Liver (tissue), 9 donors: ENCODE data around the gene RPL21. TPM values are rescaled to one million over a fixed set of nuclear protein-coding genes. Genes with fewer than 3 reads are reported as not detected.
"Not testable (repeated sequence)": the region's sequence is repeated elsewhere in the genome, so short reads cannot be mapped to it uniquely, and the experiment has no call there.

Source experiments
- DNase-seq: peaks from one replicate; pipeline ENCODE4 v3.0.0-alpha.2; 2017; ENCODE audit warnings: low spot score
- H3K27ac ChIP-seq, 2 donors: one replicate each; pipeline ENCODE4 v1.7.0; 2013; ENCODE audit warnings: inconsistent platforms in 2 of 2, low read length in 2 of 2, control low read depth in 1 of 2, low read depth in 1 of 2, mild to moderate bottlenecking in 1 of 2
- H3K27me3 ChIP-seq, 4 donors: one replicate each; pipeline versions ENCODE4 v1.6.1 to v1.7.0; 2013; ENCODE audit warnings: low read length in 3 of 4, inconsistent platforms in 1 of 4, mild to moderate bottlenecking in 1 of 4, moderate library complexity in 1 of 4; ENCODE audit not compliant: control insufficient read depth in 4 of 4, insufficient read depth in 4 of 4
- H3K36me3 ChIP-seq, 4 donors: one replicate each; pipeline versions ENCODE4 v1.6.1 to v1.7.0; 2013; ENCODE audit warnings: low read length in 3 of 4, mild to moderate bottlenecking in 3 of 4, low read depth in 1 of 4, moderate library complexity in 1 of 4; ENCODE audit not compliant: control insufficient read depth in 4 of 4, insufficient read depth in 3 of 4
- H3K4me1 ChIP-seq, 4 donors: one replicate each; pipeline versions ENCODE4 v1.6.1 to v1.7.0; 2013; ENCODE audit warnings: low read length in 3 of 4, mild to moderate bottlenecking in 3 of 4, moderate library complexity in 1 of 4; ENCODE audit not compliant: control insufficient read depth in 4 of 4, insufficient read depth in 4 of 4
- H3K4me3 ChIP-seq, 3 donors: one replicate each; pipeline versions ENCODE4 v1.6.1 to v1.7.0; 2013; ENCODE audit warnings: low read length in 3 of 3, control low read depth in 1 of 3, low read depth in 1 of 3, mild to moderate bottlenecking in 1 of 3
- H3K9ac ChIP-seq, 2 donors: one replicate each; pipeline ENCODE4 v1.7.0; 2013; ENCODE audit warnings: low read length in 2 of 2, mild to moderate bottlenecking in 2 of 2, moderate library complexity in 2 of 2, control low read depth in 1 of 2, low read depth in 1 of 2
- H3K9me3 ChIP-seq, 4 donors: one replicate each; pipeline versions ENCODE4 v1.6.1 to v1.7.0; 2013; ENCODE audit warnings: low read length in 3 of 4; ENCODE audit not compliant: control insufficient read depth in 4 of 4
- CTCF ChIP-seq: fragments of 150-350 bp; IDR thresholded peaks from 2 replicates; pipeline ENCODE4 v1.5.1; 2017; ENCODE audit warnings: improper control_type of control experiment, low read depth, low read length; ENCODE audit not compliant: missing input control
- FOXA1 ChIP-seq: IDR thresholded peaks from 2 replicates; pipeline ENCODE4 v1.6.1; 2016; ENCODE audit warnings: antibody characterized with exemption
- FOXA2 ChIP-seq: IDR thresholded peaks from 2 replicates; pipeline ENCODE4 v1.6.1; 2016; ENCODE audit warnings: antibody characterized with exemption
- GABPA ChIP-seq, 2 donors: IDR thresholded peaks in 1 of 2; conservative IDR thresholded peaks in 1 of 2; 2 replicates each; pipeline ENCODE4 v1.6.1; 2016; ENCODE audit warnings: antibody characterized with exemption in 2 of 2, mild to moderate bottlenecking in 1 of 2, moderate library complexity in 1 of 2
- HNF4A ChIP-seq, 2 donors: conservative IDR thresholded peaks; 2 replicates each; pipeline ENCODE4 v1.6.1; 2016; ENCODE audit warnings: antibody characterized with exemption in 2 of 2, mild to moderate bottlenecking in 2 of 2
- JUND ChIP-seq, 2 donors: IDR thresholded peaks; 2 replicates each; pipeline ENCODE4 v1.6.1; 2016; ENCODE audit warnings: antibody characterized with exemption in 2 of 2
- MAX ChIP-seq: IDR thresholded peaks from 2 replicates; pipeline ENCODE4 v1.6.1; 2016; ENCODE audit warnings: antibody characterized with exemption
- NR2F2 ChIP-seq: IDR thresholded peaks from 2 replicates; pipeline ENCODE4 v1.6.1; 2016; ENCODE audit warnings: antibody characterized with exemption
- REST ChIP-seq: IDR thresholded peaks from 2 replicates; pipeline ENCODE4 v1.6.1; 2016; ENCODE audit warnings: antibody characterized with exemption, mild to moderate bottlenecking
- SP1 ChIP-seq: IDR thresholded peaks from 2 replicates; pipeline ENCODE4 v1.6.1; 2018; ENCODE audit warnings: antibody characterized with exemption, mild to moderate bottlenecking
- TAF1 ChIP-seq: conservative IDR thresholded peaks from 2 replicates; pipeline ENCODE4 v1.6.1; 2016; ENCODE audit warnings: antibody characterized with exemption, mild to moderate bottlenecking
- WGBS: extraction: QIAGEN DNeasy Blood & Tissue Kit; methylation state at CpG from one replicate; pipeline ENCODE4 v1.1.7; 2013; 5-methylcytosine and 5-hydroxymethylcytosine counted together
- polyA plus RNA-seq, 2 donors: library from polyadenylated mRNA; stranded (reverse) in 1 of 2; unstranded in 1 of 2; fragments of 200-250 nt in 1 of 2; fragments of >200 nt in 1 of 2; fragmentation: Nextera tagmentation in 1 of 2; extraction: Ambion mirVana in 1 of 2; gene quantifications; one replicate each; pipeline versions ENCODE4 v1.2.1 to v1.2.3, GENCODE V29; 2013 to 2015
- total RNA-seq, 2 donors: library from RNA; depleted of rRNA; stranded (reverse); fragments of >200 nt; gene quantifications; one replicate each; pipeline ENCODE4 v1.2.3, GENCODE V29; 2014
- donor health status: healthy.
- donor health status: healthy.
- donor health status: healthy.
- donor health status: healthy.
- donor health status: healthy.

Gene RPL21
- total and polyA plus RNA-seq, 4 donors: 206 to 648 (median 442) TPM

- TF ChIP-seq FOXA2 (no peak), GABPA (IDR thresholded peaks at IDR 0.05 in 1 of 2, conservative IDR thresholded peaks at IDR 0.05 in 1 of 2) (no peak), TAF1 (no peak), FOXA1 (no peak), HNF4A (conservative IDR thresholded peaks at IDR 0.05) (no peak), REST (no peak), CTCF (no peak), JUND (IDR thresholded peaks at IDR 0.05) (no peak), SP1 (no peak), NR2F2 (no peak), MAX (no peak)
- H3K9ac ChIP-seq: no peak overlapping the region
- H3K27ac ChIP-seq: no peak overlapping the region
- H3K27me3 ChIP-seq: no peaks in the 10 kb centered on the region
- H3K36me3 ChIP-seq: no peaks in the 10 kb centered on the region
- no peaks in the 10 kb centered on the region for H3K4me1 ChIP-seq
- no peaks in the 10 kb centered on the region for H3K9me3 ChIP-seq
- DNase-seq: no peak
- WGBS: 65% methylated on average over 2 of the region's 2 CpGs
- H3K4me3 ChIP-seq: no peak overlapping the region
Observed at GRCh38 chr13:27289011-27289665, 37.8 kb downstream of the RPL21 start.

GRCh38 chr13:27290715-27291114, 39.4 kb downstream of the RPL21 start:
- 82% methylated on average over 4 of the region's 4 CpGs for WGBS
- no peaks in the 10 kb centered on the region for H3K4me1 ChIP-seq

GRCh38 chr13:27291967-27292366, 40.6 kb downstream of the RPL21 start:
- not testable (repeated sequence) for H3K36me3 ChIP-seq, H3K4me1 ChIP-seq, DNase-seq, H3K4me3 ChIP-seq, H3K27me3 ChIP-seq, H3K9me3 ChIP-seq, H3K9ac ChIP-seq, H3K27ac ChIP-seq
- 87% methylated on average over 8 of the region's 8 CpGs for WGBS

More at GRCh38 chr13:27290715-27291114, 39.4 kb downstream of the RPL21 start:
- H3K9ac ChIP-seq: no peak overlapping the region
- DNase-seq: no peak
- no peak overlapping the region for H3K4me3 ChIP-seq
- TF ChIP-seq REST (no peak), JUND (IDR thresholded peaks at IDR 0.05) (no peak), GABPA (IDR thresholded peaks at IDR 0.05 in 1 of 2, conservative IDR thresholded peaks at IDR 0.05 in 1 of 2) (no peak), FOXA2 (no peak)
- no peaks in the 10 kb centered on the region for H3K36me3 ChIP-seq
- no peak overlapping the region for H3K27ac ChIP-seq
- no peaks in the 10 kb centered on the region for H3K27me3 ChIP-seq
- H3K9me3 ChIP-seq: no peaks in the 10 kb centered on the region
